ENCODE measurements around the gene FANCC. TPM values are rescaled to one million over a fixed set of nuclear protein-coding genes. Genes with fewer than 3 reads are reported as not detected.

FANCC gene
- total RNA-seq, 2 experiments from 2014 or later = 5.7 to 6.3 TPM

DNA sequence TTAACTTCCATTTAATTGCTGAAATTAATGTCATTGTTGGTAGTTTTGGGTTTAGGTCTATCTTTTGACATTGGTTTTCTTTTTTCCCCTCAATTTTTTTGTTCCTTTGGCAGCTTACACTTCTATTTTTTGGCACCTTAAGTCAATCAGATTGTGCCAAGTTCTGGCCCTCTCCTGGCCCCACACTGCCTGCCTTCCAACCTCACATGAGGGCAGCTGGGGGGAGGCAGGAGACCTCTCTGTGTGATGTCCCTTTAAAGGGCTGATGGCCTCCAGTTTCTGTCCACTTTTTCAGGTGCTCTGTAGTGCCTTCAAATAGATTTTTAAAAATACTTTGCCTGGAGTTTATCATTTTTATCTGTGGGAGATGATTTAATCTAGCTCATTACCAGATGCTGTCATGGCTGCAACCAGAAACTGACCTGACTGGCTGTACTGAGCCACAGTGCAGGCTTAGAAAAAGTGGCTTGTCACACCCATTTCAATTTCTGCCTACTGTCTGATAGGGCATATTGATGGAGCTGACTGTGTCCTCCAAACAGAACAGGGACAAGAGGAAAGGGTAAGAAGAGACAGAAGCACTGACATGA is 196.6 kb downstream of the FANCC start:
- peaks cover 10% of the 10 kb centered on the region for H3K36me3 Mint-ChIP-seq (ENCODE audit: low read depth)
- intact Hi-C loops (cut with DNase I, micrococcal nuclease) = no loop called here
- TF ChIP-seq, protein P1, sequence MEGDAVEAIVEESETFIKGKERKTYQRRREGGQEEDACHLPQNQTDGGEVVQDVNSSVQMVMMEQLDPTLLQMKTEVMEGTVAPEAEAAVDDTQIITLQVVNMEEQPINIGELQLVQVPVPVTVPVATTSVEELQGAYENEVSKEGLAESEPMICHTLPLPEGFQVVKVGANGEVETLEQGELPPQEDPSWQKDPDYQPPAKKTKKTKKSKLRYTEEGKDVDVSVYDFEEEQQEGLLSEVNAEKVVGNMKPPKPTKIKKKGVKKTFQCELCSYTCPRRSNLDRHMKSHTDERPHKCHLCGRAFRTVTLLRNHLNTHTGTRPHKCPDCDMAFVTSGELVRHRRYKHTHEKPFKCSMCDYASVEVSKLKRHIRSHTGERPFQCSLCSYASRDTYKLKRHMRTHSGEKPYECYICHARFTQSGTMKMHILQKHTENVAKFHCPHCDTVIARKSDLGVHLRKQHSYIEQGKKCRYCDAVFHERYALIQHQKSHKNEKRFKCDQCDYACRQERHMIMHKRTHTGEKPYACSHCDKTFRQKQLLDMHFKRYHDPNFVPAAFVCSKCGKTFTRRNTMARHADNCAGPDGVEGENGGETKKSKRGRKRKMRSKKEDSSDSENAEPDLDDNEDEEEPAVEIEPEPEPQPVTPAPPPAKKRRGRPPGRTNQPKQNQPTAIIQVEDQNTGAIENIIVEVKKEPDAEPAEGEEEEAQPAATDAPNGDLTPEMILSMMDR (IDR thresholded peaks at IDR 0.05) = no peak
- Histone ChIP-seq H3K4me1 (ENCODE audit: insufficient read depth, low read length) (no peaks in the 10 kb centered on the region), H3K9me3 (ENCODE audit: control insufficient read depth in 1 of 2, insufficient read depth in 1 of 2, low read length in 2 of 2) (no peaks in the 10 kb centered on the region), H3K4me3 (ENCODE audit: low read length) (no peak overlapping the region), H3K36me3 (ENCODE audit: insufficient read depth, low read length) (no peaks in the 10 kb centered on the region), H3K27me3 (ENCODE audit: control insufficient read depth in 1 of 2, insufficient read depth in 2 of 2, low read length in 2 of 2) (no peaks in the 10 kb centered on the region), H3K27ac (ENCODE audit: low read depth in 1 of 2, low read length in 2 of 2) (no peak overlapping the region)
- no peak overlapping the region for H3K27ac Mint-ChIP-seq
- ChIA-PET CTCF (no interaction called here), POLR2A (no interaction called here)
- no peak overlapping the region for H3K4me3 Mint-ChIP-seq
- H3K27me3 Mint-ChIP-seq = no peaks in the 10 kb centered on the region
- H3K4me1 Mint-ChIP-seq (ENCODE audit: low read depth) = no peaks in the 10 kb centered on the region
- no peak for ATAC-seq (ENCODE audit: poor library complexity)
- DNase-seq = no peak
- H3K9me3 Mint-ChIP-seq = no peaks in the 10 kb centered on the region

DNA sequence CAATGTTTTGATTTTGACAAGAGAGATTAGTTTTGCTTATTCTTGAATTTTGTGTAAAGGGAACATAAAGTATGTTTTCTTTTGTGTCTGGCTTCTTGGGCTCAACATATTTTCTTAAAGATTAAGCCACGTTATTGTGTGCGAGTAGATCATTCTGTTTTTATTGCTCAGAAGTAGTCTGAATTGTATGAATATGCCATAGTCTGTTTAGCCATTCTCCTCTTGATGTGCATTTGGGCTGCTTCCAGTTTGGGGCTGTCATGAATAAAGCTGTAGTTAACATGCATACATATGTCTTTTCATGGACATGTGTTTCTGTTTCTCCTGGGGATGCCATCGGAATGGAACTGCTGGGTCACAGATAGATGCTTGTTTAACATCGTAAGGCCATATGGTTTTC is 198.9 kb downstream of the FANCC start:
- Histone ChIP-seq H3K9me3 (ENCODE audit: control insufficient read depth in 1 of 2, insufficient read depth in 1 of 2, low read length in 2 of 2) (no peaks in the 10 kb centered on the region), H3K36me3 (ENCODE audit: insufficient read depth, low read length) (no peaks in the 10 kb centered on the region), H3K4me1 (ENCODE audit: insufficient read depth, low read length) (no peaks in the 10 kb centered on the region), H3K27ac (ENCODE audit: low read depth in 1 of 2, low read length in 2 of 2) (no peak overlapping the region), H3K27me3 (ENCODE audit: control insufficient read depth in 1 of 2, insufficient read depth in 2 of 2, low read length in 2 of 2) (no peaks in the 10 kb centered on the region), H3K4me3 (ENCODE audit: low read length) (no peak overlapping the region)
- POLR2A ChIA-PET = no interaction called here
- intact Hi-C loops (cut with DNase I, micrococcal nuclease) = no loop called here
- TF ChIP-seq, protein P1 (IDR thresholded peaks at IDR 0.05) = no peak
- no peak for DNase-seq
- Mint-ChIP-seq H3K4me3 (no peak overlapping the region), H3K4me1 (ENCODE audit: low read depth) (no peaks in the 10 kb centered on the region), H3K36me3 (ENCODE audit: low read depth) (peaks cover 4% of the 10 kb centered on the region), H3K27me3 (no peaks in the 10 kb centered on the region), H3K9me3 (no peaks in the 10 kb centered on the region), H3K27ac (no peak overlapping the region)
- no peak for ATAC-seq (ENCODE audit: poor library complexity)
- CTCF ChIA-PET = no interaction called here

DNA sequence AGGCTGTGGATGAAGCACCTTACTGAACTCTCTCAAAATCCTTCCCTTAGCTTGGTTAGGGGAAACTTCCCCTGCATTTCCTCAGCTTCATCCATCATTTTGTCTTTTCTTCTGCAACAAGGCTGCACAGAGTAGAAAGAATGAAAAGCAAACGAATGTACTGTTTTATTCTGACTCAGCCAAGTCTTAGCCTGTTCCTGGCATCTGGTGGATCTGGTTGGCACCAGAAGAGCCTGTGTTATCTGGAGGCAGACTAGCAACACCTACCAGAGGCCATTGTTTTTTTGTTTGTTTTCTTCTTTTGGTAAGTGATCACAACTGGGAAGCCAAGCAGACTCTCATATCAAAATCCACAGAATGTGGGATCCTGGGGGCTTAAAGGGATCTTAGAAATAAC is 200.7 kb downstream of the FANCC start:
- TF ChIP-seq, protein P1 (IDR thresholded peaks at IDR 0.05) = no peak
- Histone ChIP-seq H3K27me3 (ENCODE audit: control insufficient read depth in 1 of 2, insufficient read depth in 2 of 2, low read length in 2 of 2) (no peaks in the 10 kb centered on the region), H3K36me3 (ENCODE audit: insufficient read depth, low read length) (no peaks in the 10 kb centered on the region), H3K4me1 (ENCODE audit: insufficient read depth, low read length) (no peaks in the 10 kb centered on the region), H3K4me3 (ENCODE audit: low read length) (no peak overlapping the region), H3K9me3 (ENCODE audit: control insufficient read depth in 1 of 2, insufficient read depth in 1 of 2, low read length in 2 of 2) (no peaks in the 10 kb centered on the region), H3K27ac (ENCODE audit: low read depth in 1 of 2, low read length in 2 of 2) (no peak overlapping the region)
- no peak overlapping the region for H3K4me3 Mint-ChIP-seq
- no peaks in the 10 kb centered on the region for H3K27me3 Mint-ChIP-seq
- H3K36me3 Mint-ChIP-seq (ENCODE audit: low read depth) = peaks cover 4% of the 10 kb centered on the region
- DNase-seq (no peak), ATAC-seq (ENCODE audit: poor library complexity) (no peak)
- H3K4me1 Mint-ChIP-seq (ENCODE audit: low read depth) = no peaks in the 10 kb centered on the region
- ChIA-PET POLR2A (no interaction called here), CTCF (no interaction called here)
- H3K9me3 Mint-ChIP-seq = no peaks in the 10 kb centered on the region
- no peak overlapping the region for H3K27ac Mint-ChIP-seq
- intact Hi-C loops (cut with DNase I, micrococcal nuclease) = no loop called here
